Tibial nerve (tissue), 4 donors: Measurements from ENCODE around the gene TCEA2.

Experiments
- EP300 ChIP-seq, 2 donors: sonication (generic); formaldehyde crosslinking; IDR thresholded peaks; one replicate each; pipeline ENCODE4 v1.6.1; 2017; ENCODE audit warnings: antibody characterized with exemption in 2 of 2, mild to moderate bottlenecking in 1 of 2
- TF ChIP-seq, protein P1 (sequence below), 5 experiments: fragments of 200-600 bp in 3 of 5; fragments of 450-650 bp in 2 of 5; sonication (generic) in 3 of 5; IDR thresholded peaks; one replicate each; pipeline ENCODE4 v1.5.1; 2016 to 2019; ENCODE audit warnings: antibody characterized with exemption in 5 of 5, mild to moderate bottlenecking in 3 of 5, moderate library complexity in 2 of 5

DNA sequence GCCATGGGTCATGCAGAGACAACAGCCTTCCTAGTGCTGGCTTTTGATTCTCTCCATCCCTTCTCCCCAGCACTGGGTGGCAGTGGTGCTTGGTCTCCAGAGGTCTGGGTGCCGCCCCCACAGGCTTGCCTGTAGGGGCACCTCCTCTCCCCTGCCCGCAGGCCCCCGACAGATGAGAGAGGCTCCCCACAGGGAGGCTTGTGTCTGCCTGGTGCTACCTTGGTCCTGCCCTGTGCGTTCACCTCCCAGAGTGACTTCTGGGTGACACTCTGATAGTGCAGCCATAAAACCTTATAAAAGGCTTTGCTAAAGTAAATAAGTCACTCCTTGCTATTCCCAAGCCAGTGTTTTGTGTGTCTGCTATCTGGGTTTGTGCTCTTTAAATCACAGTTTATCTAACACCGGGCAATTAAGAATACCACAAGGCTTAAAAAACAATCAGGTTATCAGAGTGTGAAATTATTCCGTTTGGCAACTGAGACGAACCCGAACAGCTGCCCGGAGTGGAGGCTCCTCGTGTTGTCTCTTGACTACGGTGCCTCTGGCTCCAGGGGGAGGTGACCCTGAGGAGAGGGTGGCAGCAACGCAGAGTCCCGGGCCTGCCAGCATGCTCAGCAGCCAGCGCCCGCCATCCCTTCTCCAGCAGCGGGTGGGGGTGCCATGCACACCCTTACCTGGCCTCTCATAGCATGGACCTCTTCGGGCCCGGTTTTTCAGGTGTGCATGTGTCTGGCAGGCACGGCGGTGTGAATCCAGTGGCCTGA lies 32.4 kb upstream of the TCEA2 start:
- no peak for TF ChIP-seq EP300 (IDR thresholded peaks at IDR 0.05)
- TF ChIP-seq, protein P1, sequence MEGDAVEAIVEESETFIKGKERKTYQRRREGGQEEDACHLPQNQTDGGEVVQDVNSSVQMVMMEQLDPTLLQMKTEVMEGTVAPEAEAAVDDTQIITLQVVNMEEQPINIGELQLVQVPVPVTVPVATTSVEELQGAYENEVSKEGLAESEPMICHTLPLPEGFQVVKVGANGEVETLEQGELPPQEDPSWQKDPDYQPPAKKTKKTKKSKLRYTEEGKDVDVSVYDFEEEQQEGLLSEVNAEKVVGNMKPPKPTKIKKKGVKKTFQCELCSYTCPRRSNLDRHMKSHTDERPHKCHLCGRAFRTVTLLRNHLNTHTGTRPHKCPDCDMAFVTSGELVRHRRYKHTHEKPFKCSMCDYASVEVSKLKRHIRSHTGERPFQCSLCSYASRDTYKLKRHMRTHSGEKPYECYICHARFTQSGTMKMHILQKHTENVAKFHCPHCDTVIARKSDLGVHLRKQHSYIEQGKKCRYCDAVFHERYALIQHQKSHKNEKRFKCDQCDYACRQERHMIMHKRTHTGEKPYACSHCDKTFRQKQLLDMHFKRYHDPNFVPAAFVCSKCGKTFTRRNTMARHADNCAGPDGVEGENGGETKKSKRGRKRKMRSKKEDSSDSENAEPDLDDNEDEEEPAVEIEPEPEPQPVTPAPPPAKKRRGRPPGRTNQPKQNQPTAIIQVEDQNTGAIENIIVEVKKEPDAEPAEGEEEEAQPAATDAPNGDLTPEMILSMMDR (IDR thresholded peaks at IDR 0.05) = no peak
